Calu3 (cell line): ENCODE data around the gene RTEL1. TPM values are rescaled to one million over a fixed set of nuclear protein-coding genes. Genes with fewer than 3 reads are reported as not detected.

Source experiments
- BruUV-seq: library from RNA; stranded (reverse); fragments of 400-500 nt; replicated peaks from 2 replicates; lab custom pipeline; 2021; lab: Mats Ljungman, UMichigan
- CTCF ChIA-PET: fragments of 300-600 bp; sonication (Branson Sonifier 250); formaldehyde crosslinking; loops from one replicate; lab custom pipeline; 2022; ENCODE audit warnings: antibody characterized with exemption; lab: Charles Lee
- DNase-seq: peaks from one replicate; pipeline ENCODE4 v3.0.0; 2022
- H3K27ac Mint-ChIP-seq: one replicate; pipeline ENCODE4 v1.8.0; 2022; ENCODE audit warnings: mixed read lengths; ENCODE audit not compliant: unreplicated experiment
- H3K27me3 Mint-ChIP-seq: one replicate; pipeline ENCODE4 v1.8.0; 2022; ENCODE audit warnings: mixed read lengths; ENCODE audit not compliant: unreplicated experiment
- H3K36me3 Mint-ChIP-seq: one replicate; pipeline ENCODE4 v1.8.0; 2022; ENCODE audit warnings: mild to moderate bottlenecking, moderate library complexity, mixed read lengths; ENCODE audit not compliant: insufficient read depth, unreplicated experiment
- H3K4me1 Mint-ChIP-seq: one replicate; pipeline ENCODE4 v1.8.0; 2022; ENCODE audit warnings: mild to moderate bottlenecking, low read depth, mixed read lengths; ENCODE audit not compliant: unreplicated experiment
- H3K4me3 Mint-ChIP-seq: one replicate; pipeline ENCODE4 v1.8.0; 2022; ENCODE audit warnings: mild to moderate bottlenecking, low read depth, moderate library complexity, mixed read lengths; ENCODE audit not compliant: unreplicated experiment
- H3K9me3 Mint-ChIP-seq: one replicate; pipeline ENCODE4 v1.8.0; 2022; ENCODE audit warnings: low read depth, mixed read lengths; ENCODE audit not compliant: unreplicated experiment
- intact Hi-C: fragments of 100-400 bp; cut with micrococcal nuclease; formaldehyde crosslinking; loops from one replicate; pipeline ENCODE4 v1.10.0; 2022; ENCODE audit not compliant: unreplicated experiment
- total RNA-seq: library from RNA; stranded (reverse); gene quantifications from 2 replicates; pipeline ENCODE4 v1.2.3, GENCODE V29; 2022
- TF ChIP-seq, protein P1 (sequence below): fragments of 200-600 bp; IDR thresholded peaks from one replicate; pipeline ENCODE4 v1.8.0; 2022; ENCODE audit warnings: antibody characterized with exemption; ENCODE audit not compliant: unreplicated experiment

The RTEL1 gene
- total RNA-seq, 1 experiment from 2014 or later: 39.1 TPM

DNA sequence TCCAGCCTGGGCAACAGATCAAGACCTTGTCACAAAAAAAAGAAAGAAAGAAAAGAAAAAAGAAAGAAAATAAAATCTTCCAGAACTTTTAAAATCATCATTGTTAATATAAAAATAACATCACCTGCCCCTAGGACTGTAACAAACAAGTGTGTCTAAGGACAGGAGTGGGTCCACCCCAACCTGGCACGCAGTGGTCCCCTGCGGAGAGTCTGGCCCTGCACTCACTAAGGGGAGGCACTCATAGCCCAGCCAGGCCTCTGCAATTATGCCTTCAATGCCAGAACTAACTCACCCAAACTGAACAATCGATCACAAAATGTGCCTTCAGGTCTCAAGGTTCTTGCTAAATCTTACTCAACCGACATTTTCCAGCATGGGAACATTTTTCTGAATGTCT is 36.0 kb upstream of the RTEL1 start:
- H3K36me3 Mint-ChIP-seq: peaks cover 14% of the 10 kb centered on the region
- H3K27ac Mint-ChIP-seq: no peak overlapping the region
- CTCF ChIA-PET: interaction anchor here (0.7 kb wide), 1 partner anchor 86 kb away, joined by 3 read pairs; no protein-coding TSS in a partner anchor
- TF ChIP-seq, protein P1, sequence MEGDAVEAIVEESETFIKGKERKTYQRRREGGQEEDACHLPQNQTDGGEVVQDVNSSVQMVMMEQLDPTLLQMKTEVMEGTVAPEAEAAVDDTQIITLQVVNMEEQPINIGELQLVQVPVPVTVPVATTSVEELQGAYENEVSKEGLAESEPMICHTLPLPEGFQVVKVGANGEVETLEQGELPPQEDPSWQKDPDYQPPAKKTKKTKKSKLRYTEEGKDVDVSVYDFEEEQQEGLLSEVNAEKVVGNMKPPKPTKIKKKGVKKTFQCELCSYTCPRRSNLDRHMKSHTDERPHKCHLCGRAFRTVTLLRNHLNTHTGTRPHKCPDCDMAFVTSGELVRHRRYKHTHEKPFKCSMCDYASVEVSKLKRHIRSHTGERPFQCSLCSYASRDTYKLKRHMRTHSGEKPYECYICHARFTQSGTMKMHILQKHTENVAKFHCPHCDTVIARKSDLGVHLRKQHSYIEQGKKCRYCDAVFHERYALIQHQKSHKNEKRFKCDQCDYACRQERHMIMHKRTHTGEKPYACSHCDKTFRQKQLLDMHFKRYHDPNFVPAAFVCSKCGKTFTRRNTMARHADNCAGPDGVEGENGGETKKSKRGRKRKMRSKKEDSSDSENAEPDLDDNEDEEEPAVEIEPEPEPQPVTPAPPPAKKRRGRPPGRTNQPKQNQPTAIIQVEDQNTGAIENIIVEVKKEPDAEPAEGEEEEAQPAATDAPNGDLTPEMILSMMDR: no peak
- DNase-seq: no peak
- no peak overlapping the region for H3K4me3 Mint-ChIP-seq
- H3K27me3 Mint-ChIP-seq: no peaks in the 10 kb centered on the region
- peaks cover 7% of the 10 kb centered on the region for H3K4me1 Mint-ChIP-seq
- no peaks in the 10 kb centered on the region for H3K9me3 Mint-ChIP-seq
- intact Hi-C loops: no loop called here
- no TSS peak for BruUV-seq

DNA sequence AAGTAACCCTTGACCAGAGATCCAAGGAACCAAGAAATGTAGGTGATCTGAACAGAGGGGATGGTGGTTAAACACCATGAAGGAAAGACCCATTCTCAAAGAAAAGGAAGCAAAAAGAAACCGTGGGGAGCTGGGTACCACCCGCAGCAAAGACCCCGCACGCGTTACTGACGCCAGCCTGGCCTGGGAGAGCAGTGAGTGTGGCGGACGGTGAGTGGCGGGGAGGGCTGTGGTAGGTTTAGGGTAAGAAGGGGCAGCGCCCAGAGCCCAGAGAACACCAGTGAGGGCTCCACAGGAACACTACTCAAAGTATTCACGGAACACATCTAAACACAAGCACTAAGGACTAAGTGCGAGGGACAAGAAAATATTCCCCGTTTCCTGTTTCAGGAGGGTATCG is 35.4 kb upstream of the RTEL1 start:
- TF ChIP-seq, protein P1: no peak
- CTCF ChIA-PET: no interaction called here

DNA sequence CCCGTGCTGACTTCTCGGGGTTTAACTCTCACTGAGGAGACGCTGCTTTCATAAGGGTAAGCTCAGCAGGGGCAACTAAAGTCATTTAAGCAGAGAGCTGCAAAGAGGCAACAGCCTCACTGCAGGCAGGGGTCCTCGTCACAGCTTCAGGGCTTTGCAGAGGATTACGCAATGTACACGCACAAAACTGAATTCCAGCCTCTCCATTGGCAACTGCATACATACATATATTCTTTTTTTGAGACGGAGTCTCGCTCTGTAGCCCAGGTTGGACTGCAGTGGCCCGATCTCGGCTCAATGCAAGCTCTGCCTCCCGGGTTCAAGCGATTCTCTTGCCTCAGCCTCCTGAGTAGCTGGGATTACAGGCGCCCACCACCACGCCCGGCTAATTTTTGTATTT is 33.6 kb upstream of the RTEL1 start:
- CTCF ChIA-PET: interaction anchor here (0.7 to 0.9 kb wide), 2 partner anchors 41 to 87 kb away, joined by 3 to 7 read pairs; no protein-coding TSS in a partner anchor
- Mint-ChIP-seq H3K4me3 (no peak overlapping the region), H3K27me3 (no peaks in the 10 kb centered on the region), H3K9me3 (no peaks in the 10 kb centered on the region), H3K36me3 (peaks cover 33% of the 10 kb centered on the region), H3K4me1 (peaks cover 7% of the 10 kb centered on the region), H3K27ac (no peak overlapping the region)
- DNase-seq: no peak
- TF ChIP-seq, protein P1: no peak
- intact Hi-C loops: no loop called here
- no TSS peak for BruUV-seq

More for the DNA sequence above, 35.4 kb upstream of the RTEL1 start:
- H3K27ac Mint-ChIP-seq: no peak overlapping the region
- H3K36me3 Mint-ChIP-seq: peaks cover 21% of the 10 kb centered on the region
- peaks cover 7% of the 10 kb centered on the region for H3K4me1 Mint-ChIP-seq
- DNase-seq: no peak
- no peaks in the 10 kb centered on the region for H3K27me3 Mint-ChIP-seq
- BruUV-seq: no TSS peak
- intact Hi-C loops: no loop called here
- H3K4me3 Mint-ChIP-seq: no peak overlapping the region
- no peaks in the 10 kb centered on the region for H3K9me3 Mint-ChIP-seq

DNA sequence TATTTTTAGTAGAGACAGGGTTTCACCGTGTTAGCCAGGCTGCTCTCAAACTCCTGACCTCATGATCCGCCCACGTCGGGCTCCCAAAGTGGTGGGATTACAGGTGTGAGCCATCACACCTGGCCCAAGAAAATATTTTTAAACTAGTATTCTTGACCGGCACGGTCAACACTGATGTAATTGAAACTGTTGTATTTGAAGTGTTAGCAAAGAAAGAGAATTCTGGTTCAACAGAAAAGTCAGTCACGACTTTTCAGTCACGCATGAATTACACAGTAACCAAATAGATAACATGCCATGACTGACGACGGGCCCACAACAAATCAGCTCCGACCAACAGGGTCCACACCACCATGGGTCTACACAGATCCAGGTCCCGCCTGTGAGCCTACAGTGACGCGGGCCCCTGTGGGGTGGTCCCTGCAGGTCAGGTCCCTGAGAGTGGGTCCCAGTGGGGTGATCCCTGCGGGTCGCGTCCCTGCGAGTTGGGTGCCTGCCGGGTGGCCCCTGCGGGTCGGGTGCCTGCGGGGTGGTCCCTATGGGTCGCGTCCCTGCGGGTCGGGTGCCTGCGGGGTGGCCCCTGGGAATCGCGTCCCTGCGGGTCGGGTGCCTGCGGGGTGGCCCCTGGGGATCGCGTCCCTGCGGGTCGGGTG is 32.2 kb upstream of the RTEL1 start:
- H3K27ac Mint-ChIP-seq: peak overlapping the region; percentile 86
- peak; percentile 35 for DNase-seq
- intact Hi-C loops: loop anchor here (2.0 kb wide), 1 partner anchor 87 kb away; no protein-coding TSS in a partner anchor
- TF ChIP-seq, protein P1: no peak
- peaks cover 38% of the 10 kb centered on the region for H3K36me3 Mint-ChIP-seq
- no peaks in the 10 kb centered on the region for H3K27me3 Mint-ChIP-seq
- peak overlapping the region; percentile 76 for H3K4me3 Mint-ChIP-seq
- no peaks in the 10 kb centered on the region for H3K9me3 Mint-ChIP-seq
- CTCF ChIA-PET: no interaction called here
- H3K4me1 Mint-ChIP-seq: peaks cover 7% of the 10 kb centered on the region
- BruUV-seq: no TSS peak
